HG02884 (cell line): ENCODE measurements around the gene GABRG3.

Experiments used
- ATAC-seq: cut with Tn5 transposase; IDR thresholded peaks from one replicate; pipeline ENCODE4 v1.9.1; 2021; ENCODE audit warnings: mild to moderate bottlenecking, moderate library complexity; ENCODE audit not compliant: unreplicated experiment

GABRG3 gene

DNA sequence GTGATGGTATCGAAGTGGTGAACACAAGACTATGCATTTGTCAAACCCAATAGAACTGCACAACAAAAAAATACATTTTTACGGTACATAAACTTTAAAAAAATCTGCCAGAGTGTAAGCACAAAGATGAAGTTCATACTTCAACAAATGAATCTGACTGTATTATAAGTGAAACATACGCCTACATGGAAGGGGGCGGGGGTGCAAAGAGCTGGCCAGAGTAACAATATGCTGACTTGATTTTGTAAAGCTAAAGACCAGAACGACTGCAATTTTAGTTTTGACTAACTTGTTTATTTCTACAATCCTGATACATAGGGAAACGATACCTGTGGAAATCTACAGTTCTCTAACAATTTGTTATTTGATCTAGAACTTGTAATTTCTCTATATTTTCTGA is 426.0 kb downstream of the GABRG3 start:
- no peak for ATAC-seq

DNA sequence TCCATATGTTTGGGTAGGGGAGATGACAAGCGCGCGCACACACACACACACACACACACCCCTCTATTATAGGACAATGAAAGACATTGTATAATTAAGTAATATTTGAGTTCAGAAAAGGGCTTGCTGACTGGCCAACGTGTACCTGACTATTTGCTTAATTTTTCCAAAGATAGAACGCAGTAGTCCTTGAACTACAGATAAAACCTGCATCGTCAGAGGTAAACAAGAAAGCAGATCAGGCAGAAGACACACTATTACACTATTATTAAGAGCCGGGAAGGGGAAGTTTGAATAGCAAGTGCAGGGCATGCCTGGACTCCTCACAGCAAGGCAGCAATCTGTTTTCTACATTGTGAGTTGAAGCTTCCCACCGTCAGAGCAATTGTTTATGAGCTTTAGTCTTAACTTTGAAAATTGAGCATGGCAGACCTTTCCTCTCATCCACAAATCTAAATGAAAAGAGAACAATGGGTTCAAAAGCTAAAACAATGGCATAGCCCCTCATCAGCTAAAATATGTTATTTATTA is 427.7 kb downstream of the GABRG3 start:
- ATAC-seq = no peak

GRCh38 chr15:27399241-27399640 is 428.3 kb downstream of the GABRG3 start:
- ATAC-seq = no peak

DNA sequence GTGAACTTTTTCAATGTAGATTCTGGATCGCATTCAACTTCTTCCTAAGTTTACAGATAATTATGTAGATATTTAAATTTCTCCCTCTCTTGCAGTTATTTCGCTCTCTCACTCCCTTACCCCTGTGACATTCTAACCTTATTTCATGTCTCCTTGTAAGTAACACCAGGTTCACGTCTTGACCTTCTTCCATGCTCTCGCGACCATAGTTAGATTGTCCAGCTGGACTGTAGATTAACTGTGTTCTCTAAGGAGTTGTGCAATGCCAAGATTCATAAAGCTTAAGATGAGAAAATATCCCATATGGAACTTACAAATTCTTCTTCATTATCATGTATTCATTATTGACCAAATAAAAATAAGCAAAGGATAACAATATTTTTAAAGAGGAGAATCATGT is 430.5 kb downstream of the GABRG3 start:
- ATAC-seq = no peak

- no peak for ATAC-seq
Measured at GRCh38 chr15:27408428-27408827, 437.4 kb downstream of the GABRG3 start.

- no peak for ATAC-seq
Measured at GRCh38 chr15:27410996-27411605, 440.1 kb downstream of the GABRG3 start.

- no peak for ATAC-seq
Measured at GRCh38 chr15:27412415-27412814, 441.4 kb downstream of the GABRG3 start.

DNA sequence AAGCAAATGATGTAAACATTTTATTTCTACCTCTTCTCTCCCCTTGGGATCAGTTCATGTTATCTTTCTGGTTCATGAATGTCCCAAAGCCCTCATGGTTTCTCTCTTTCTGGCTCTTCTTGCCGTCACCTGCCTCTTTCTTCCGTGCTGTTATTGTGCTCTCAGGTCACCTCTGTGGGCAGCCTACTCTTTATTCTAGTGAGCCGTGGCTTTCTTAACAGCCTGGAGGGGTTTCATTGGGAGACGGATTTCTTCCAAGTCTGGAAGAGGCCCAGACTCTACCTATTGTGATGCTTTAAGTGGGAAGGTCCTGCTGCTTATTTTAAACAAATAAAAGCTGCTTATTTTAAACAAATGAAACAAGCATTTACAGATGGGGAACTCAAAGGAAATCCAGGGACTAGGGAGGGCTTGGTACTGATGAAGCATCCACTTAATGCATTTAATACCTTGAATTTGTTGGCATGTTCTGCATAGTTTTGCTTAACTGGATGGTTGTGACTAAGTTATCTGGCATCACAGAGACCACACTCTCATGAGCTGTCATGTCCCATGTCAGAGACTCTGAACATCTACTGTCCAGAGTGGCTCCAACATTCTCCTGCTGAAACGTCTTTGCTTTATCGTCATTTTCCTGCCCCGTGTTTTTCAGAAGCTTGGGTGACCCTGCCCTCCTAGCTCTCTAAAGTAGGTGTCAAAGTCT is 443.3 kb downstream of the GABRG3 start:
- ATAC-seq = no peak

- no peak for ATAC-seq
Measured at GRCh38 chr15:27418726-27419125, 447.7 kb downstream of the GABRG3 start.

DNA sequence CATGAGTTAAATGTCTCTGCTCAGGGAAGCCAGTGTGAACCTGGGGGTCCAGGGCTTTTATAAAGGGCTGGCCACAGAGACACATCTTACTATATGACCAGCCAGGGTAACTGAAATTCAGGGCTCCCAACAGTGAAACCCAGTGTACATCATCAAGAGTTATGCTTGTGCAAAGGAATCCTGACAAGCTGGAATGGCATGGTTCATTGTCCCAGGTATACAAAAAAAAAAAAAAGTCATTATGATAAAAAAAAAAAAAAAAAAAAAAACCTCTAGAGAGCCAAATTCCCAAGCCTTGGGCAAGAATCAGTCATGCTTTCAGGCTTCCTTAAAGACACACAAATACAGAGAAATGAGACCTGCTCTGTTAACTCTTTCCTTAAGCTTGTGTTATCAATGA is 452.0 kb downstream of the GABRG3 start:
- no peak for ATAC-seq

DNA sequence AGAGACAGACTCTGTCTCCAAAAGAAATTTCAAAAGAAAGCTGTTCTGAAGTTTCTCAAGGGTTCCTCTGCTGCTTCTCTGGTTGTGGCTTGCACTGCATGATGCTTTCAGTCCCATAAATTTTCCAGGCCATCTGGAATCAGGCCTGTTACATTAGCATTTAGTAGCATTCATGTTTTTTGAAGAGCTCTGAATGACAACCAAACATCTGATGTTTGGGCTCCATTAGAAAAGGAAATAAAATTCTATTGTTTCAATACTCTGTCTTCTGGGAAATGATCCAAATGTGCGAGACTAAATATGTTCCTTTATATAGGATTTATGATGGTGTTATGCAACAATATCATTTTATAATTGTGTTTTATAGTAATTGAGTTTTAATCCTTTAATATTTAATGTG is 455.8 kb downstream of the GABRG3 start:
- no peak for ATAC-seq

DNA sequence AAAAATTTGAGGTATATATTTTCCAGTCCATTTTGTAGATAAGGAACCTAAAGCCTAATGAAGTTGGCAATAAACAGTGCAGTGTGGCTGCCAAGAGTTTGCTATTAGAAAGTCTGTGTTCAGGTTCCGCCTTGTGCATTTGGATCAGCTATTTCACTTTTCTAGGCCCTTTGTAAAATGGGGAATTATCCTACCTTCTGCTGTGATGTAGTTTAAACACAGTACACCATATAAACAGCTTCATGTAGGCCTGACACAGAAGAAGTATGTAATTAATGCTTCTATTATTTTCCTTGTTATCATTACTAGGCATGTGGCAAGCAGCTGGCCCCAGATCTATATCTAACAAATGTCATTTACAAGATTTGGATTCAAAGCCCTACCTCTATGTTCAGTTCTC is 456.3 kb downstream of the GABRG3 start:
- ATAC-seq = no peak

- ATAC-seq = no peak
Measured at GRCh38 chr15:27428151-27428550, 457.2 kb downstream of the GABRG3 start.

GRCh38 chr15:27429577-27429976 is 458.6 kb downstream of the GABRG3 start:
- no peak for ATAC-seq

DNA sequence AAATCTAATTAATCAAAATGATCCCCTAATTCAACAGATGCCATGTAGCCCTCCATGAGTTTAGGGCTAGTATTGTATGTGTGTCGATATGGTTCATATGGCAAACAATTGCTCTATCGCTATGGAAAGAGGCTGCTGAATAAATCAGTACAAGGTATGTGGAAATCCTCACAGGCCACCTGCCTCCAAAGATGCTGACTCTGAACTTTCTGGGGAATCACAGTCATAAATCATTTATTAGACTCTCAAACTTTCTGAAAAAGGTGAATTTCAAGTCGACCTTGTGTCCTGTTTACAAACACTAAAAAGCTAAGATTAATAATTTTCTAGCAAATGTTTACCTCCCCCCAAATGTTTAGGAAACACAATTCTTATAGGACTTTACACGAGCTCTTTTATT is 462.6 kb downstream of the GABRG3 start:
- ATAC-seq = no peak

- ATAC-seq = no peak
Measured at GRCh38 chr15:27438403-27439375, 467.7 kb downstream of the GABRG3 start.

GRCh38 chr15:27441120-27441519 is 470.1 kb downstream of the GABRG3 start:
- no peak for ATAC-seq

DNA sequence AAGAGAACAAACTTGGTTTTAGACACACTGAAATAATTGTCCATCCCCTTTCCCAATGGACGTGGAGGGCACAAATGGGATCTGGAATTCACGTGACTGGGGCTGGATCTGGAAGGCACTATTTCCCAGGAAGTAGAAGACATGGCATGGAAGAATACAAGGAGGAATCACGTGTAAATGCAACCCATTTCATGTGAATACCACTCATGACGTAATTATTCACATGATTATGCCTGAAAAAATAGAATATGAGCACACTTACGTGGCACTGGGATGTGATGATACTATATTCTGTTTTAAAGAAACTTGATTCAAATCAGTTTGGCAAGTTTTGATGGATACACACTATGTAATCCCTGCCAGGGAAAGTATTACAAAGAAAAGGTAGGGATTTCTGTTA is 477.3 kb downstream of the GABRG3 start:
- ATAC-seq = no peak

DNA sequence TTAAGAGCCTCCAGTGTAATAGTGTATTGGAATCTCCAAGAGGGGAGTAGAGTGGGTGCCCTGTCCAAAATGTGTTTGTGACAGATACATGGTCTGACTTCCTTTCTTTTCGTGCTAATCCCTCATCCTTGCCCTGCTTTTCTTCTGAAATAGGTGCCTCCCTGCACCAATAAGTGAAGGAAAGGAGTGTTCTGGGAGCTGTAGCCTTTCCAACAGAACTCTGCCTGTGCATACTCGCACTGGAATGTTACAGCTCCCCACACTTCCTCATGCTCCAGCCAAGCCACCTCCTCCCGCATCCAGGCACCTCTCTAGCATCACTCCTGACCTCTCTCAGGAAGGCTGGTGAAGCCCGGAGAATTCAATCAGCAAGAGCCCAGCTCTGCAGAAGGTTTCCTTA is 478.0 kb downstream of the GABRG3 start:
- ATAC-seq = no peak

DNA sequence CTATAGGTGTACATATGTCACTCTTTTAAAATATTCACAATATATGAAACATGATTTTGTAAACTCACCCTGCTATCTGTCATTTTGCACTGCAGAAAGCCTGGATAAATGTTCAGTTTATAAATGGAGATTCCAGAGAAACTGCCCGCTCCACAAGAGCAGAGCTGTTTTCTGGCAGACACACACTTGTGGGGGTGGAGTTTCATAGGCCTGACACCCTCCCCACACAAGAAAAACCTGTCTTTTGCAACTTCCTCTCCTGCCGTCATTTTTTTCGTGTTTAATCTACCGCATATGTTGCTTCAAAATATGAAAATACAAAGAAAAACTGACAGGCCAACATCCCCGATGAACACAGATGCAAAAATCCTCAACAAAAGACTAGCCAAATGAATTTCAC is 479.0 kb downstream of the GABRG3 start:
- ATAC-seq = no peak

- no peak for ATAC-seq
Measured at GRCh38 chr15:27454281-27455075, 483.5 kb downstream of the GABRG3 start.
